NCI-H345 treated with DMSO at 0.1 percent for 48 hours (cell line): ENCODE measurements around the gene SLC36A3.
"Not testable (repeated sequence)": the region's sequence is repeated elsewhere in the genome, so short reads cannot be mapped to it uniquely, and the experiment has no call there.

ENCODE experiments used
- DNase-seq: peaks from one replicate; lab custom pipeline; 2025; ENCODE audit not compliant: unreplicated experiment; lab: John Stamatoyannopoulos, UW

The SLC36A3 gene

GRCh38 chr5:151264113-151264512, 39.5 kb downstream of the SLC36A3 start:
- no peak for DNase-seq

GRCh38 chr5:151262532-151262931, 41.0 kb downstream of the SLC36A3 start:
- DNase-seq = no peak

- DNase-seq = no peak
These were observed 43.6 kb downstream of the SLC36A3 start for GRCh38 chr5:151259931-151260330.

- no peak for DNase-seq
These were observed 44.8 kb downstream of the SLC36A3 start for GRCh38 chr5:151258816-151259215.

- no peak for DNase-seq
These were observed 45.4 kb downstream of the SLC36A3 start for GRCh38 chr5:151258201-151258611.

GRCh38 chr5:151257731-151258181, 45.8 kb downstream of the SLC36A3 start:
- no peak for DNase-seq

GRCh38 chr5:151255621-151256286, 47.8 kb downstream of the SLC36A3 start:
- DNase-seq = no peak

- DNase-seq = not testable (repeated sequence)
These were observed 48.6 kb downstream of the SLC36A3 start for GRCh38 chr5:151254990-151255389.

- DNase-seq = no peak
These were observed 49.0 kb downstream of the SLC36A3 start for GRCh38 chr5:151254556-151254955.

GRCh38 chr5:151253605-151253950, 50.0 kb downstream of the SLC36A3 start:
- DNase-seq = no peak

- peak; percentile 96 for DNase-seq
These were observed 50.6 kb downstream of the SLC36A3 start, which contains the start of gene GM2A for GRCh38 chr5:151252762-151253604. TSS of gene GM2A (plus strand) at chr5:151253185. CDS start at chr5:151253217, 32 bp downstream.

- DNase-seq = no peak
These were observed 51.9 kb downstream of the SLC36A3 start for GRCh38 chr5:151251621-151252020.

- DNase-seq = no peak
These were observed 52.5 kb downstream of the SLC36A3 start for GRCh38 chr5:151251001-151251551.

GRCh38 chr5:151250346-151251000, 53.1 kb downstream of the SLC36A3 start:
- no peak for DNase-seq

GRCh38 chr5:151249281-151249680, 54.3 kb downstream of the SLC36A3 start:
- no peak for DNase-seq

- DNase-seq = no peak
These were observed 54.9 kb downstream of the SLC36A3 start for GRCh38 chr5:151248651-151249050.

- DNase-seq = no peak
These were observed 57.8 kb downstream of the SLC36A3 start for GRCh38 chr5:151245680-151246219.

- DNase-seq = no peak
These were observed 59.4 kb downstream of the SLC36A3 start for GRCh38 chr5:151244206-151244605.

GRCh38 chr5:151243564-151243963, 60.0 kb downstream of the SLC36A3 start:
- DNase-seq = no peak

- DNase-seq = no peak
These were observed 60.4 kb downstream of the SLC36A3 start for GRCh38 chr5:151243127-151243526.
